GM12864 (cell line): Measurements from ENCODE around the gene ATXN10.

Experiments
- DNase-seq: peaks from one replicate; pipeline ENCODE4 v3.0.0-alpha.2; 2011; ENCODE audit warnings: low read depth
- H3K4me3 ChIP-seq: 2 replicates; pipeline ENCODE4 v1.5.1; 2011; ENCODE audit warnings: mild to moderate bottlenecking, low read depth, low read length, control low read depth
- CTCF ChIP-seq: IDR thresholded peaks from 2 replicates; pipeline ENCODE4 v1.5.1; 2011; ENCODE audit warnings: low read depth, mild to moderate bottlenecking, moderate library complexity, low read length, control low read depth, inconsistent platforms; ENCODE audit errors: missing control alignments

Gene ATXN10

GRCh38 chr22:45882881-45883810, 211.5 kb downstream of the ATXN10 start:
- DNase-seq: no peak
- H3K4me3 ChIP-seq: no peak overlapping the region
- TF ChIP-seq CTCF: no peak

- H3K4me3 ChIP-seq: no peak overlapping the region
- no peak for DNase-seq
- no peak for TF ChIP-seq CTCF
Measured at GRCh38 chr22:45883811-45884170, 212.2 kb downstream of the ATXN10 start.

GRCh38 chr22:45884201-45885062, 212.8 kb downstream of the ATXN10 start:
- DNase-seq: no peak
- TF ChIP-seq CTCF: no peak
- H3K4me3 ChIP-seq: no peak overlapping the region

- no peak for DNase-seq
- no peak for TF ChIP-seq CTCF
- H3K4me3 ChIP-seq: no peak overlapping the region
Measured at GRCh38 chr22:45885171-45885840, 213.7 kb downstream of the ATXN10 start.

GRCh38 chr22:45885941-45886395, 214.3 kb downstream of the ATXN10 start:
- no peak for DNase-seq
- H3K4me3 ChIP-seq: no peak overlapping the region
- TF ChIP-seq CTCF: no peak

GRCh38 chr22:45886540-45886939, 214.9 kb downstream of the ATXN10 start:
- no peak overlapping the region for H3K4me3 ChIP-seq
- TF ChIP-seq CTCF: no peak
- DNase-seq: no peak
